Measurements from ENCODE around the gene NADK2. TPM values are rescaled to one million over a fixed set of nuclear protein-coding genes. Genes with fewer than 3 reads are reported as not detected.

Gene NADK2
- total and polyA plus RNA-seq, 9 of the 15 experiments (the other 6 are each of a cell fraction or from before 2014, with no cell fraction given), result 10.6 to 41.0 (median 24.0) TPM

GRCh38 chr5:36179950-36180349 lies 61.8 kb downstream of the NADK2 start (continued):
- TF ChIP-seq, protein P1, sequence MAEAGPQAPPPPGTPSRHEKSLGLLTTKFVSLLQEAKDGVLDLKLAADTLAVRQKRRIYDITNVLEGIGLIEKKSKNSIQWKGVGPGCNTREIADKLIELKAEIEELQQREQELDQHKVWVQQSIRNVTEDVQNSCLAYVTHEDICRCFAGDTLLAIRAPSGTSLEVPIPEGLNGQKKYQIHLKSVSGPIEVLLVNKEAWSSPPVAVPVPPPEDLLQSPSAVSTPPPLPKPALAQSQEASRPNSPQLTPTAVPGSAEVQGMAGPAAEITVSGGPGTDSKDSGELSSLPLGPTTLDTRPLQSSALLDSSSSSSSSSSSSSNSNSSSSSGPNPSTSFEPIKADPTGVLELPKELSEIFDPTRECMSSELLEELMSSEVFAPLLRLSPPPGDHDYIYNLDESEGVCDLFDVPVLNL (CRISPR knock-in tag; IDR thresholded peaks at IDR 0.05; ENCODE audit: low read depth), result no peak
- TF ChIP-seq ZNF239 (CRISPR knock-in tag; IDR thresholded peaks at IDR 0.05), result no peak
- no peak for TF ChIP-seq LEF1 (IDR thresholded peaks at IDR 0.05)

DNA sequence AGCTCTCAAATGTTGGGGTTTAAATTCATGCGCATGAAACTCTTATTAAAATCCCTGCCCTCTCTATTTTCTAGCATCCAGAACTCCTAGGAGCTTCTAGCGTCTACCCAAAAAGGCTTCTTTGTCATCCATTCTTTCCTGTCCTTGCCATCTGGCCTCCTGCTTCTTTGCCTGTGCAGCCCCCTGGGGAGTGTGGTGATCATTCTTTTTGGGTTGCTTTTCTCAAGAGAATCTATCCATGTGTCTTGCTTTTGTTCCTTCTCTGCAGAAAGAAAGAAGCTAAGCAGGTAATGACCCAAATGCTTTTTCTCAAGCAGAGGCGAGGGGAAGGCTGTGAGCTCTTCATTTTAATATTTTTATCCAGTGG lies 63.2 kb downstream of the NADK2 start:
- WGBS (ENCODE audit: insufficient coverage, low coverage, missing lambda C conversion rate), result 98% methylated on average over 3 of the region's 3 CpGs
- Histone ChIP-seq H2AFZ (ENCODE audit: low read depth, low read length) (no peak overlapping the region), H3K4me3 (no peak overlapping the region), H3K4me2 (ENCODE audit: insufficient read depth, low read length) (no peak overlapping the region), H3K79me2 (ENCODE audit: control insufficient read depth, insufficient read depth, low read length) (no peaks in the 10 kb centered on the region), H3K9me1 (ENCODE audit: control insufficient read depth, insufficient read depth, low read length) (no peaks in the 10 kb centered on the region), H4K20me1 (replicated peaks; ENCODE audit: control insufficient read depth, insufficient read depth, low read length) (no peaks in the 10 kb centered on the region), H3K9ac (ENCODE audit: insufficient read depth in 1 of 2, low read depth in 2 of 2, low read length in 2 of 2) (no peak overlapping the region), H3K9me3 (replicated peaks; ENCODE audit: control insufficient read depth, insufficient read depth, low read depth, low read length) (no peaks in the 10 kb centered on the region), H3K27me3 (ENCODE audit: control insufficient read depth in 2 of 2, insufficient read depth in 2 of 2, low read length in 2 of 2) (no peaks in the 10 kb centered on the region), H3K36me3 (ENCODE audit: control insufficient read depth, insufficient read depth, low read length) (peaks cover 94% of the 10 kb centered on the region), H3K27ac (ENCODE audit: extremely low read depth, low read depth, low read length) (no peak overlapping the region), H3K4me1 (replicated peaks in 1 of 2; ENCODE audit: control insufficient read depth in 2 of 2, insufficient read depth in 2 of 2, low read length in 2 of 2) (no peaks in the 10 kb centered on the region)
- ATAC-seq (no peak), DNase-seq (ENCODE audit: extremely low read depth in 1 of 4, low spot score in 3 of 4) (no peak), FAIRE-seq (no peak)
- ChIA-PET POLR2A (interaction anchor here (0.5 to 1.2 kb wide), 6 partner anchors 11 to 1263 kb away, joined by 3 to 10 read pairs (median 4); partner anchors contain the start of genes BRIX1 and NADK2), CTCF (ENCODE audit: low intra/inter-chr PET ratio) (interaction anchor here (0.6 to 1.6 kb wide), 3 partner anchors 124 to 515 kb away, joined by 3 to 8 read pairs (median 8); no protein-coding TSS in a partner anchor)
- BruUV-seq (replicated peaks), result no TSS peak
- intact Hi-C loops (cut with micrococcal nuclease) (loop anchor here (1.0 to 10.0 kb wide), 6 partner anchors 64 to 514 kb away; no protein-coding TSS in a partner anchor), in situ Hi-C loops (cut with MboI) (no loop called here)
- no peak for TF ChIP-seq ZBED1 (IDR thresholded peaks at IDR 0.05)
- no peak for TF ChIP-seq RBM34 (IDR thresholded peaks at IDR 0.05; ENCODE audit: borderline replicate concordance, insufficient read depth, low read length)
- TF ChIP-seq NFYB (IDR thresholded peaks at IDR 0.05; ENCODE audit: extremely low read depth, insufficient read length), result no peak
- no peak for TF ChIP-seq ATF1 (CRISPR knock-in tag; IDR thresholded peaks at IDR 0.05)
- TF ChIP-seq ATF1 (tag; IDR thresholded peaks at IDR 0.05), result no peak
- TF ChIP-seq, protein P2, sequence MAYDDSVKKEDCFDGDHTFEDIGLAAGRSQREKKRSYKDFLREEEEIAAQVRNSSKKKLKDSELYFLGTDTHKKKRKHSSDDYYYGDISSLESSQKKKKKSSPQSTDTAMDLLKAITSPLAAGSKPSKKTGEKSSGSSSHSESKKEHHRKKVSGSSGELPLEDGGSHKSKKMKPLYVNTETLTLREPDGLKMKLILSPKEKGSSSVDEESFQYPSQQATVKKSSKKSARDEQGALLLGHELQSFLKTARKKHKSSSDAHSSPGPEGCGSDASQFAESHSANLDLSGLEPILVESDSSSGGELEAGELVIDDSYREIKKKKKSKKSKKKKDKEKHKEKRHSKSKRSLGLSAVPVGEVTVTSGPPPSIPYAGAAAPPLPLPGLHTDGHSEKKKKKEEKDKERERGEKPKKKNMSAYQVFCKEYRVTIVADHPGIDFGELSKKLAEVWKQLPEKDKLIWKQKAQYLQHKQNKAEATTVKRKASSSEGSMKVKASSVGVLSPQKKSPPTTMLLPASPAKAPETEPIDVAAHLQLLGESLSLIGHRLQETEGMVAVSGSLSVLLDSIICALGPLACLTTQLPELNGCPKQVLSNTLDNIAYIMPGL (CRISPR knock-in tag; IDR thresholded peaks at IDR 0.05), result no peak
- no peak for TF ChIP-seq ZNF232 (CRISPR knock-in tag; IDR thresholded peaks at IDR 0.05)
- TF ChIP-seq, protein P3, sequence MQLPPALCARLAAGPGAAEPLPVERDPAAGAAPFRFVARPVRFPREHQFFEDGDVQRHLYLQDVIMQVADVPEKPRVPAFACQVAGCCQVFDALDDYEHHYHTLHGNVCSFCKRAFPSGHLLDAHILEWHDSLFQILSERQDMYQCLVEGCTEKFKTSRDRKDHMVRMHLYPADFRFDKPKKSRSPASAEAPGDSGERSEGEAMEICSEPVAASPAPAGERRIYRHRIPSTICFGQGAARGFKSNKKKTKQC (CRISPR knock-in tag; IDR thresholded peaks at IDR 0.05), result no peak
- TF ChIP-seq ASH1L (IDR thresholded peaks at IDR 0.05; ENCODE audit: borderline replicate concordance, low read depth, partially characterized antibody), result no peak

Data from K562 (cell line).